NT2/D1 (cell line): ENCODE measurements around the gene FOXL2NB.

Experiments
- DNase-seq: peaks from one replicate; pipeline ENCODE4 v3.0.0-alpha.2; 2011; ENCODE audit warnings: low read depth, low spot score
- H3K27me3 ChIP-seq: 2 replicates; pipeline ENCODE4 v1.6.0; 2011; ENCODE audit warnings: mild to moderate bottlenecking; ENCODE audit not compliant: insufficient read length, insufficient read depth
- H3K36me3 ChIP-seq: 2 replicates; pipeline ENCODE4 v1.6.1; 2011; ENCODE audit warnings: mild to moderate bottlenecking, low read length, mixed read lengths; ENCODE audit not compliant: insufficient read depth, insufficient read length
- H3K4me1 ChIP-seq: 2 replicates; pipeline ENCODE4 v1.5.1; 2011; ENCODE audit not compliant: insufficient read depth, insufficient read length
- H3K4me3 ChIP-seq: 2 replicates; pipeline ENCODE4 v1.5.1; 2011; ENCODE audit warnings: low read depth; ENCODE audit not compliant: insufficient read length
- H3K9ac ChIP-seq: 2 replicates; pipeline ENCODE4 v1.6.0; 2011; ENCODE audit warnings: low read depth; ENCODE audit not compliant: insufficient read length
- H3K9me3 ChIP-seq: 2 replicates; pipeline ENCODE4 v1.5.1; 2011; ENCODE audit warnings: mild to moderate bottlenecking, low read length; ENCODE audit not compliant: insufficient read depth
- SUZ12 ChIP-seq: IDR thresholded peaks from 2 replicates; pipeline ENCODE4 v1.6.1; 2011; ENCODE audit not compliant: insufficient read length, insufficient read depth; ENCODE audit errors: extremely low read depth
- YY1 ChIP-seq: IDR thresholded peaks from 2 replicates; pipeline ENCODE4 v1.6.1; 2011; ENCODE audit not compliant: insufficient read length, insufficient read depth
- ZNF274 ChIP-seq: IDR thresholded peaks from 2 replicates; pipeline ENCODE4 v1.6.1; 2011; ENCODE audit warnings: mild to moderate bottlenecking, low read depth, low read length

The FOXL2NB gene

GRCh38 chr3:138938877-138939560 is 8.0 kb upstream of the FOXL2NB start:
- TF ChIP-seq YY1: no peak
- TF ChIP-seq SUZ12: peak; percentile 65
- TF ChIP-seq ZNF274: no peak
- peak overlapping the region; percentile 54 for H3K9ac ChIP-seq
- no peak for DNase-seq
- no peaks in the 10 kb centered on the region for H3K36me3 ChIP-seq
- peak overlapping the region; percentile 29 for H3K4me3 ChIP-seq
- peaks cover 15% of the 10 kb centered on the region for H3K9me3 ChIP-seq
- H3K4me1 ChIP-seq: peaks cover 7% of the 10 kb centered on the region
- peaks cover 90% of the 10 kb centered on the region for H3K27me3 ChIP-seq

DNA sequence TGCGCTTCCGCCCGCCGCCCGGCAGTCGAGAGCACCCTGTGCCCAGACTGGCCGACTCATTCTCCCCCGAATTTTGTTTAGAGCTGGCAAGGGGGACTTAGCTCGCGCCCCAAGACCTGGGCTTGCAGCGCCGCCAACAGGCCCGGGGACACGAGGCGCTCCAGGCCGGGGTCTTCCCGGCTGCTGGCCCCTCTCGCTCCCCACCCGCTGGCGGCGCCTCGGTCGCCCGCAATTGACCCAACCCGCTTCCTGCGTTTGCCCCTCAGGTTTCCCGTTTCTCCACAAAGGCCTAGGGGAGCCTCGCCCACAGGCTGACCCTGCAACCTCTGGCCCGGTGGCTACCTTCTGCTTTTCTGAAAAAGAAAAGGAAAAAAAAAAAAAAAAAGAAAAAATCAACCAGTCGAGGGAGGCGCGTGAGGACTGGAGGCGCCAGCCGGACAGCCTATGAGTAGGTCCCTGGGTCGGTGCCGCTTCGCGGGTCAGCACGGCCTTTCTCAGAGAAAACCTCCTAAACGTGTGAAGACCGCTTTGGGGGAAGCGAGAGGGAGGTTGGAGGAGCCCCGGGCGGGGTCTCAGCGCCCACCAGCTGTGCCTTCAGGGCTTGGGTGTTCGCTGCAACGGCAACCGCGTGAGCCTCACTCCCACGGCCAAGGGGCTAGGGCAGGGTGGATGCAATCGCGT is 7.3 kb upstream of the FOXL2NB start:
- H3K27me3 ChIP-seq: peaks cover 97% of the 10 kb centered on the region
- peak; percentile 44 for TF ChIP-seq SUZ12
- no peak for TF ChIP-seq ZNF274
- DNase-seq: no peak
- peaks cover 7% of the 10 kb centered on the region for H3K4me1 ChIP-seq
- peak overlapping the region; percentile 54 for H3K9ac ChIP-seq
- peaks cover 15% of the 10 kb centered on the region for H3K9me3 ChIP-seq
- H3K36me3 ChIP-seq: no peaks in the 10 kb centered on the region
- peak overlapping the region; percentile 29 for H3K4me3 ChIP-seq

DNA sequence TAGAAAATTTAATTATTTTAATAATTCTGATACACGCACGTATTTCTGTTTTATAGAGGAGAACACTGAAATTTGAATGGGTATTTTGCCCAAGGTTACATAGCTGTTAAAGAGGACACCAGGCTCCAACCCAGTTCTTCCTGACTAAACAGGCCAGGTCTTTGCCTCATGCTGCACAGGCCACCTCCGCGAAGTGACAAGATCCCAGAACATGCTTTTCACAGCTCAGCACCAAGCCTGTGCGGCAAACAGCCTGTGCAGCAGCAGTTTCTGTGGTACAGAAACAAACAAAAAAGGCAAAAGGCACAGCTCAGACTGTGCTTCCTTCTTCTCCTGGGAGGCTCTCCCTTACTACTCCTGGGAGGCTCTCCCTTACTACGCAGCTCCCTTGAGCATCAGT is 6.6 kb upstream of the FOXL2NB start:
- Histone ChIP-seq H3K36me3 (no peaks in the 10 kb centered on the region), H3K27me3 (peaks cover 99% of the 10 kb centered on the region), H3K4me3 (no peak overlapping the region), H3K9me3 (peaks cover 15% of the 10 kb centered on the region), H3K4me1 (peaks cover 7% of the 10 kb centered on the region), H3K9ac (no peak overlapping the region)
- TF ChIP-seq YY1 (no peak), SUZ12 (no peak)
- no peak for DNase-seq

DNA sequence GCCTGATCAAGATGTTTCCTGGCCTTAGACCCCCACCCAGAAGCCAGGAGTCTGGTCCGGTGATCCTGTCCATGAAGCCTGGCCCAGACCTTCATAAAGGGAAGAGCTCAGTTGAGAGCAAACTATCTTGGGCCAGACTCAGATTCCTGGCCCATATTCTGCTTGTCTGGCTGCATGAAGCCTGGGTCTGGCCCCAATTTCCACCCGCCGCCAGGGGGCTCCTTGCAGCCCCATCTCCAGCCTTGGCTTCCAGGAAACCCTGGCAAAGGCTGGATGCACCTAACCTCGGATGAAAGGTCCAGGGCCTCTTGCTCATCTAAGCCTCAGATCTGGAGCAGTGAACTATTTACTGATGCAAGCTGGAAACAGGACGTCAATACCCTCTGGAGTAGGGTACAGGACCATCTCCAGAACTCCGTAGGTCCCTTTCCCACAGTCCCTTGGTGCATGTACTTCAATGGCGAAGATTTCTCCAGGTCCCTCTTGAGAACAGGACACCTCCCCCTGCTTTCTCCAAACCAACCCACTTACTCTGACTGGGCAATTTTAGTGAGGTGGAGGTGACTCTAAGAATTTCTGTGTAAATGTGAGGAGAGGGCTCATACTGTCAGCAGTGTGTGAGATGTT is 5.6 kb upstream of the FOXL2NB start:
- TF ChIP-seq ZNF274: no peak
- no peak for TF ChIP-seq SUZ12
- no peak for TF ChIP-seq YY1
- no peaks in the 10 kb centered on the region for H3K36me3 ChIP-seq
- DNase-seq: no peak
- H3K27me3 ChIP-seq: peaks cover 100% of the 10 kb centered on the region
- H3K4me3 ChIP-seq: no peak overlapping the region
- H3K9ac ChIP-seq: no peak overlapping the region
- peaks cover 7% of the 10 kb centered on the region for H3K4me1 ChIP-seq
- H3K9me3 ChIP-seq: peaks cover 14% of the 10 kb centered on the region

DNA sequence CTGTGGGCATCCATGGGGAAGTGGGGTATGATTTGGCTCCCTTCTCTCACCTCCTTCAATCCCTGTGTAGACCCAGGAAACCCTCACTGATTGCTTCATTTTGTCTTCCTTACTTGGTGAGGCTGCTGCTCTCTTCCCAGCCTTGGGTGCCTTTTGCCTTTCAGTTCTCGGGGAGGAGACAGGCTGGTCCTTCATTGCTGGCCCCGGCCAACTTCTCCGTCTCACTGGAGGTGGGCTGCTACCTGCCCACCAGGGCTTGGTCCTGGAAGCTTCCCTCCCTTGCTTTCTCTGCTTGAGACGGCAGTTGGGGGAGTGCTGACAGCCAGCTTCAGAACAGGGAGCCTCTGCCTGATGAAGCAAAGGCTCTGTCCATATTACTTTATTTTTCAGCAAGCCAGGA is 4.7 kb upstream of the FOXL2NB start:
- TF ChIP-seq SUZ12: no peak
- no peak for TF ChIP-seq ZNF274
- TF ChIP-seq YY1: no peak
- no peak overlapping the region for H3K4me3 ChIP-seq
- H3K9me3 ChIP-seq: peaks cover 5% of the 10 kb centered on the region
- peaks cover 100% of the 10 kb centered on the region for H3K27me3 ChIP-seq
- no peak overlapping the region for H3K9ac ChIP-seq
- no peaks in the 10 kb centered on the region for H3K36me3 ChIP-seq
- H3K4me1 ChIP-seq: peaks cover 4% of the 10 kb centered on the region
- no peak for DNase-seq

DNA sequence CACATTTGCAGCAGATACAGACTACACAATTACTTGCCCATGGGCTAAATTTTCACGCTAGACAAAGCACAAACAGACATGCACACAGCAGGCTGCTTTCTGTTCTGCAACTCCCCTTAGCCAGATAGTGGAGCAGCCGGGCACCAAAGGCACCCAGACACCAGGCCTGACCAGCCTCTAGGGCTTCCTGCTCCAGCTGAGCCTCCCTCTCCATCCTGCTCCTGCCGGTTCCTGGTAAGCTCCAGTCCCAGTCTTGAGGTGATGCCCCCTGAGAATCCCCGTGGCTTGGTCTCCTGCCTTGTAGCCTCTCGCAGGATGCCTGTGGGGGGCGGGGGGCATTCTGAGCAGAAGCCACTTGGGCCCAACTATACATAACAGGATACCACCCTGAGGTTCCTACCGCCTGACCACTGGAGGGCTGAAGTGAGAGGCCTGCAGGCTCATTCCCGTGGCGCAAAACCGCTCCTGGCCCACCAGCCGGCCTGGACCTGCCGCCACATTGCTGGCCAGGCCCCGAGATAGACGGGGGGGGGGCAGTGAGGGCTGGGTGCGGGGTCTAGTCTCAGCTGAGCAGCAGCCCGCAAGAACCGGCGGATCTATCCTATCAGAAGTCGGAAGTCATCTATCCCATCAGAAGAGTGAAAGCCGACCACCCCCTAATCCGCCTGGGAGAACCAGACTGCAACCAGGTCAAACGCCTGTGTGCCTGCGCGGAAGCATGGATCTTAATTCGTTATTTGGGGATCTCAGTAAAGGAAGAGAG is 4.0 kb upstream of the FOXL2NB start:
- H3K4me3 ChIP-seq: no peak overlapping the region
- peaks cover 100% of the 10 kb centered on the region for H3K27me3 ChIP-seq
- peaks cover 7% of the 10 kb centered on the region for H3K4me1 ChIP-seq
- no peaks in the 10 kb centered on the region; the same call in 1 of the 2 replicates for H3K9me3 ChIP-seq
- no peak overlapping the region for H3K9ac ChIP-seq
- DNase-seq: no peak
- no peaks in the 10 kb centered on the region for H3K36me3 ChIP-seq
- TF ChIP-seq SUZ12 (no peak), ZNF274 (no peak)
